ENCODE measurements around the gene ACTL10. TPM values are rescaled to one million over a fixed set of nuclear protein-coding genes. Genes with fewer than 3 reads are reported as not detected.

Gene ACTL10
- total and polyA plus RNA-seq, 2 experiments from 2014 or later: 0.71 to 1.9 TPM

DNA sequence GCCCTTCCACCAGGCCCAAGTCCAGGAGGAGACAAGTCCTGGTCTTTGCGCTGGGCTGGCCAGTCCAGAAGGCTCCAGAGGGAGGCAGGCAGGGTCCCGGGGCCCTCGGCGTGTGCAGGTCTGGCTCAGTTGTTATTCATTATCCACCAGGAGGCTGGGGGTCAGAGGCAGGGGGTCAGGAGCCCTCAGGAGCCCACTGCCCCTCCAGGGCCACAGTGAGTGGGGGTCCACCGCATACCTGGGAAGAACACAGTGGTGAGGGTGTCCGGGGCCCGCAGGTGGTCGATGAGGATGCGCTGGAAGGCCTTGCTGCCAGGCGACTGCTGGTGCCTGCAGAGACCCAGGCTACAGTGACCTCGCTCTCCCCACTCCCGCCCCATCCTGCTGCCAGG is 9.0 kb upstream of the ACTL10 start:
- no peaks in the 10 kb centered on the region for H3F3A ChIP-seq (replicated peaks; ENCODE audit: low read depth)
- H3K79me2 ChIP-seq (replicated peaks; ENCODE audit: insufficient read depth): no peaks in the 10 kb centered on the region
- H3K4me1 ChIP-seq (ENCODE audit: insufficient read depth): no peaks in the 10 kb centered on the region
- Mint-ChIP-seq H3K4me1 (peaks cover 18% of the 10 kb centered on the region), H3K27me3 (ENCODE audit: insufficient read depth, low read depth, poor library complexity) (peaks cover 13% of the 10 kb centered on the region), H3K4me3 (no peak overlapping the region), H3K27ac (no peak overlapping the region), H3K9me3 (no peaks in the 10 kb centered on the region; the same call in 2 of the 3 replicates), H3K36me3 (ENCODE audit: low read depth) (no peaks in the 10 kb centered on the region; the same call in 2 of the 3 replicates)
- no peak for TF ChIP-seq NANOG (IDR thresholded peaks at IDR 0.05; ENCODE audit: borderline replicate concordance)
- H3K9me2 ChIP-seq (ENCODE audit: insufficient read depth): no peaks in the 10 kb centered on the region
- H3K27ac ChIP-seq (ENCODE audit: low read depth): no peak overlapping the region
- no peaks in the 10 kb centered on the region; the same call in 1 of the 2 replicates for H4K20me1 ChIP-seq (replicated peaks; ENCODE audit: insufficient read depth)
- no peak overlapping the region for H3K4me3 ChIP-seq
- 0 out of 2 replicates have a peak, but pooled peaks cover 3% of the 10 kb centered on the region for H3K27me3 ChIP-seq (ENCODE audit: insufficient read depth)
- ATAC-seq (no peak), DNase-seq (ENCODE audit: low spot score) (no peak)
- no peak overlapping the region for H2AFZ ChIP-seq
- H3K4me2 ChIP-seq: no peak overlapping the region
- H3K36me3 ChIP-seq (ENCODE audit: insufficient read depth): no peaks in the 10 kb centered on the region

DNA sequence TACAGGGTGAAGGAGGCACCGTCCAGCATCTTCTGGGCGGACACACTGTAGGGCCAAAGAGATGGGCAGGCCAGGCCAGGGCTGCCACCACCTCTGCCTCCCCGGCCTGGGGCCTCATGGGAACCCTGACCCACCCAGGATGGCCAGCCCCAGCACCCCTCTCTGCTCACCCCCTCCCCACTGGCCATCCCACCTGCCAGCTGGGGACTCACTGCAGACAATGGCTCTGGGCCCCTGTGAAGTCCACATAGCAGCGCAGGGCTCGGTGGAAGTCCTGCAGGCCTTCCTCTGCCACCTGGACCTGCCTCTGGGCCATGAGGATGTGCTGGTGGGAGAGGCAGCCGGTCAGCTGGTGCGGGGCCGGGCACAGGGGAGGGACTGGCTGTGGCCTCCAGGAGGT is 8.2 kb upstream of the ACTL10 start:
- Mint-ChIP-seq H3K27ac (no peak overlapping the region), H3K36me3 (ENCODE audit: low read depth) (no peaks in the 10 kb centered on the region; the same call in 2 of the 3 replicates), H3K4me1 (peaks cover 15% of the 10 kb centered on the region), H3K9me3 (no peaks in the 10 kb centered on the region; the same call in 2 of the 3 replicates), H3K27me3 (ENCODE audit: insufficient read depth, low read depth, poor library complexity) (peaks cover 18% of the 10 kb centered on the region), H3K4me3 (no peak overlapping the region)
- no peak overlapping the region for H2AFZ ChIP-seq
- no peaks in the 10 kb centered on the region for H3K79me2 ChIP-seq (replicated peaks; ENCODE audit: insufficient read depth)
- H3F3A ChIP-seq (replicated peaks; ENCODE audit: low read depth): no peaks in the 10 kb centered on the region
- 0 out of 2 replicates have a peak, but pooled peaks cover 6% of the 10 kb centered on the region for H3K27me3 ChIP-seq (ENCODE audit: insufficient read depth)
- H3K4me3 ChIP-seq: no peak overlapping the region
- H3K4me2 ChIP-seq: no peak overlapping the region
- no peaks in the 10 kb centered on the region; the same call in 1 of the 2 replicates for H3K4me1 ChIP-seq (ENCODE audit: insufficient read depth)
- no peak overlapping the region for H3K27ac ChIP-seq (ENCODE audit: low read depth)
- H3K36me3 ChIP-seq (ENCODE audit: insufficient read depth): no peaks in the 10 kb centered on the region
- H3K9me2 ChIP-seq (ENCODE audit: insufficient read depth): no peaks in the 10 kb centered on the region
- no peaks in the 10 kb centered on the region; the same call in 1 of the 2 replicates for H4K20me1 ChIP-seq (replicated peaks; ENCODE audit: insufficient read depth)
- DNase-seq (ENCODE audit: low spot score) (no peak), ATAC-seq (no peak)
- TF ChIP-seq EZH2 (IDR thresholded peaks at IDR 0.05; ENCODE audit: low read depth, unreplicated experiment): no peak
- TF ChIP-seq, protein P1, sequence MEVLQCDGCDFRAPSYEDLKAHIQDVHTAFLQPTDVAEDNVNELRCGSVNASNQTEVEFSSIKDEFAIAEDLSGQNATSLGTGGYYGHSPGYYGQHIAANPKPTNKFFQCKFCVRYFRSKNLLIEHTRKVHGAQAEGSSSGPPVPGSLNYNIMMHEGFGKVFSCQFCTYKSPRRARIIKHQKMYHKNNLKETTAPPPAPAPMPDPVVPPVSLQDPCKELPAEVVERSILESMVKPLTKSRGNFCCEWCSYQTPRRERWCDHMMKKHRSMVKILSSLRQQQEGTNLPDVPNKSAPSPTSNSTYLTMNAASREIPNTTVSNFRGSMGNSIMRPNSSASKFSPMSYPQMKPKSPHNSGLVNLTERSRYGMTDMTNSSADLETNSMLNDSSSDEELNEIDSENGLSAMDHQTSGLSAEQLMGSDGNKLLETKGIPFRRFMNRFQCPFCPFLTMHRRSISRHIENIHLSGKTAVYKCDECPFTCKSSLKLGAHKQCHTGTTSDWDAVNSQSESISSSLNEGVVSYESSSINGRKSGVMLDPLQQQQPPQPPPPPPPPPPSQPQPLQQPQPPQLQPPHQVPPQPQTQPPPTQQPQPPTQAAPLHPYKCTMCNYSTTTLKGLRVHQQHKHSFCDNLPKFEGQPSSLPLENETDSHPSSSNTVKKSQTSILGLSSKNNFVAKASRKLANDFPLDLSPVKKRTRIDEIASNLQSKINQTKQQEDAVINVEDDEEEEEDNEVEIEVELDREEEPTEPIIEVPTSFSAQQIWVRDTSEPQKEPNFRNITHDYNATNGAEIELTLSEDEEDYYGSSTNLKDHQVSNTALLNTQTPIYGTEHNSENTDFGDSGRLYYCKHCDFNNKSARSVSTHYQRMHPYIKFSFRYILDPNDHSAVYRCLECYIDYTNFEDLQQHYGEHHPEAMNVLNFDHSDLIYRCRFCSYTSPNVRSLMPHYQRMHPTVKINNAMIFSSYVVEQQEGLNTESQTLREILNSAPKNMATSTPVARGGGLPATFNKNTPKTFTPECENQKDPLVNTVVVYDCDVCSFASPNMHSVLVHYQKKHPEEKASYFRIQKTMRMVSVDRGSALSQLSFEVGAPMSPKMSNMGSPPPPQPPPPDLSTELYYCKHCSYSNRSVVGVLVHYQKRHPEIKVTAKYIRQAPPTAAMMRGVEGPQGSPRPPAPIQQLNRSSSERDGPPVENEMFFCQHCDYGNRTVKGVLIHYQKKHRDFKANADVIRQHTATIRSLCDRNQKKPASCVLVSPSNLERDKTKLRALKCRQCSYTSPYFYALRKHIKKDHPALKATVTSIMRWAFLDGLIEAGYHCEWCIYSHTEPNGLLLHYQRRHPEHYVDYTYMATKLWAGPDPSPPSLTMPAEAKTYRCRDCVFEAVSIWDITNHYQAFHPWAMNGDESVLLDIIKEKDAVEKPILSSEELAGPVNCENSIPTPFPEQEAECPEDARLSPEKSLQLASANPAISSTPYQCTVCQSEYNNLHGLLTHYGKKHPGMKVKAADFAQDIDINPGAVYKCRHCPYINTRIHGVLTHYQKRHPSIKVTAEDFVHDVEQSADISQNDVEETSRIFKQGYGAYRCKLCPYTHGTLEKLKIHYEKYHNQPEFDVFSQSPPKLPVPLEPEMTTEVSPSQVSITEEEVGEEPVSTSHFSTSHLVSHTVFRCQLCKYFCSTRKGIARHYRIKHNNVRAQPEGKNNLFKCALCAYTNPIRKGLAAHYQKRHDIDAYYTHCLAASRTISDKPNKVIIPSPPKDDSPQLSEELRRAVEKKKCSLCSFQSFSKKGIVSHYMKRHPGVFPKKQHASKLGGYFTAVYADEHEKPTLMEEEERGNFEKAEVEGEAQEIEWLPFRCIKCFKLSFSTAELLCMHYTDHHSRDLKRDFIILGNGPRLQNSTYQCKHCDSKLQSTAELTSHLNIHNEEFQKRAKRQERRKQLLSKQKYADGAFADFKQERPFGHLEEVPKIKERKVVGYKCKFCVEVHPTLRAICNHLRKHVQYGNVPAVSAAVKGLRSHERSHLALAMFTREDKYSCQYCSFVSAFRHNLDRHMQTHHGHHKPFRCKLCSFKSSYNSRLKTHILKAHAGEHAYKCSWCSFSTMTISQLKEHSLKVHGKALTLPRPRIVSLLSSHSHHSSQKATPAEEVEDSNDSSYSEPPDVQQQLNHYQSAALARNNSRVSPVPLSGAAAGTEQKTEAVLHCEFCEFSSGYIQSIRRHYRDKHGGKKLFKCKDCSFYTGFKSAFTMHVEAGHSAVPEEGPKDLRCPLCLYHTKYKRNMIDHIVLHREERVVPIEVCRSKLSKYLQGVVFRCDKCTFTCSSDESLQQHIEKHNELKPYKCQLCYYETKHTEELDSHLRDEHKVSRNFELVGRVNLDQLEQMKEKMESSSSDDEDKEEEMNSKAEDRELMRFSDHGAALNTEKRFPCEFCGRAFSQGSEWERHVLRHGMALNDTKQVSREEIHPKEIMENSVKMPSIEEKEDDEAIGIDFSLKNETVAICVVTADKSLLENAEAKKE (CRISPR knock-in tag; IDR thresholded peaks at IDR 0.05): no peak
- no peak for TF ChIP-seq NANOG (IDR thresholded peaks at IDR 0.05; ENCODE audit: borderline replicate concordance)
- TF ChIP-seq, protein P2, sequence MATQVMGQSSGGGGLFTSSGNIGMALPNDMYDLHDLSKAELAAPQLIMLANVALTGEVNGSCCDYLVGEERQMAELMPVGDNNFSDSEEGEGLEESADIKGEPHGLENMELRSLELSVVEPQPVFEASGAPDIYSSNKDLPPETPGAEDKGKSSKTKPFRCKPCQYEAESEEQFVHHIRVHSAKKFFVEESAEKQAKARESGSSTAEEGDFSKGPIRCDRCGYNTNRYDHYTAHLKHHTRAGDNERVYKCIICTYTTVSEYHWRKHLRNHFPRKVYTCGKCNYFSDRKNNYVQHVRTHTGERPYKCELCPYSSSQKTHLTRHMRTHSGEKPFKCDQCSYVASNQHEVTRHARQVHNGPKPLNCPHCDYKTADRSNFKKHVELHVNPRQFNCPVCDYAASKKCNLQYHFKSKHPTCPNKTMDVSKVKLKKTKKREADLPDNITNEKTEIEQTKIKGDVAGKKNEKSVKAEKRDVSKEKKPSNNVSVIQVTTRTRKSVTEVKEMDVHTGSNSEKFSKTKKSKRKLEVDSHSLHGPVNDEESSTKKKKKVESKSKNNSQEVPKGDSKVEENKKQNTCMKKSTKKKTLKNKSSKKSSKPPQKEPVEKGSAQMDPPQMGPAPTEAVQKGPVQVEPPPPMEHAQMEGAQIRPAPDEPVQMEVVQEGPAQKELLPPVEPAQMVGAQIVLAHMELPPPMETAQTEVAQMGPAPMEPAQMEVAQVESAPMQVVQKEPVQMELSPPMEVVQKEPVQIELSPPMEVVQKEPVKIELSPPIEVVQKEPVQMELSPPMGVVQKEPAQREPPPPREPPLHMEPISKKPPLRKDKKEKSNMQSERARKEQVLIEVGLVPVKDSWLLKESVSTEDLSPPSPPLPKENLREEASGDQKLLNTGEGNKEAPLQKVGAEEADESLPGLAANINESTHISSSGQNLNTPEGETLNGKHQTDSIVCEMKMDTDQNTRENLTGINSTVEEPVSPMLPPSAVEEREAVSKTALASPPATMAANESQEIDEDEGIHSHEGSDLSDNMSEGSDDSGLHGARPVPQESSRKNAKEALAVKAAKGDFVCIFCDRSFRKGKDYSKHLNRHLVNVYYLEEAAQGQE (IDR thresholded peaks at IDR 0.05; ENCODE audit: unreplicated experiment): no peak
- TF ChIP-seq ZNF331 (CRISPR knock-in tag; IDR thresholded peaks at IDR 0.05; ENCODE audit: low read depth): no peak
- TF ChIP-seq EZH2phosphoT487 (IDR thresholded peaks at IDR 0.05; ENCODE audit: unreplicated experiment): no peak
- TF ChIP-seq POLR2AphosphoS5 (IDR thresholded peaks at IDR 0.05; ENCODE audit: low read depth): no peak
- TF ChIP-seq ZNF114 (CRISPR knock-in tag; IDR thresholded peaks at IDR 0.05): no peak
- TF ChIP-seq JUNB (IDR thresholded peaks at IDR 0.05; ENCODE audit: unreplicated experiment): no peak
- TF ChIP-seq, protein P3, sequence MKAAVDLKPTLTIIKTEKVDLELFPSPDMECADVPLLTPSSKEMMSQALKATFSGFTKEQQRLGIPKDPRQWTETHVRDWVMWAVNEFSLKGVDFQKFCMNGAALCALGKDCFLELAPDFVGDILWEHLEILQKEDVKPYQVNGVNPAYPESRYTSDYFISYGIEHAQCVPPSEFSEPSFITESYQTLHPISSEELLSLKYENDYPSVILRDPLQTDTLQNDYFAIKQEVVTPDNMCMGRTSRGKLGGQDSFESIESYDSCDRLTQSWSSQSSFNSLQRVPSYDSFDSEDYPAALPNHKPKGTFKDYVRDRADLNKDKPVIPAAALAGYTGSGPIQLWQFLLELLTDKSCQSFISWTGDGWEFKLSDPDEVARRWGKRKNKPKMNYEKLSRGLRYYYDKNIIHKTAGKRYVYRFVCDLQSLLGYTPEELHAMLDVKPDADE (IDR thresholded peaks at IDR 0.05): no peak

Data from GM23338 (cell line).